ENCODE data around the gene ST8SIA2. TPM values are rescaled to one million over a fixed set of nuclear protein-coding genes. Genes with fewer than 3 reads are reported as not detected.

ST8SIA2 gene
- total RNA-seq, 4 donors from 2014 or later = not detected

DNA sequence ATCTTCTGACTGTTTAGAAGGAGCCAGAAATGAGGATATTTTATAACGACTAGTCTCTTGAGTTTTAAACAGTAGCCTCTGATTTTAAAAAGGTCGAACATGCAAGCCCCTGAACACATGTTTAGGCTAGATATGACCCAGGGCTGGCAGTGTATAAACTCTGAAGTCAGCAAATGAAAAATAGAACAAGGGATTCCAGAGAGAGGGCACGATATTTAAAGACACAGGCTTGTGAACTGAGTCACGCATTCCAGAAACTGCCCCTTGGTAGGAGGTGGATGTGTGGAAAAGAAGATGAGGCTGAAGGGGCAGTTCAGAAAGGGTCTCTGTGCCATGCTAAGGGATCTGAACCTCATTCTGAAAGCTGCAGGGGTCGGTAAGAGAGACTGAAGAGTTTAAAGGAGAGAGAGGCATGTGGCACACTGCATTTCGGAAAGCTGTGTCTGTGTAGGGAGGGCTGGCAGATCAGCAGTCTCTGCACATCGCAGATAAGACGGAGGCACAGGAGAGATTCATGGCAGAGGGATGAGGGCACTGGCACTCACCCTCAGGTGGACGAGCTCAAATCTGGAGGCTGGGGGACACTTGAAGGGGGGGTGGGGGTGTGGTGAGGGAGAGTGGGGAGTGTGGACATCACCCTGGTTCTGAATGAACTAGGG, 22.1 kb downstream of the ST8SIA2 start:
- H3K27ac ChIP-seq = no peak overlapping the region
- no peaks in the 10 kb centered on the region for H3K27me3 ChIP-seq
- no peak overlapping the region for H3K4me3 ChIP-seq
- no peaks in the 10 kb centered on the region for H3K4me1 ChIP-seq
- no peaks in the 10 kb centered on the region for H3K36me3 ChIP-seq
- no peak for DNase-seq
- TF ChIP-seq, protein P1, sequence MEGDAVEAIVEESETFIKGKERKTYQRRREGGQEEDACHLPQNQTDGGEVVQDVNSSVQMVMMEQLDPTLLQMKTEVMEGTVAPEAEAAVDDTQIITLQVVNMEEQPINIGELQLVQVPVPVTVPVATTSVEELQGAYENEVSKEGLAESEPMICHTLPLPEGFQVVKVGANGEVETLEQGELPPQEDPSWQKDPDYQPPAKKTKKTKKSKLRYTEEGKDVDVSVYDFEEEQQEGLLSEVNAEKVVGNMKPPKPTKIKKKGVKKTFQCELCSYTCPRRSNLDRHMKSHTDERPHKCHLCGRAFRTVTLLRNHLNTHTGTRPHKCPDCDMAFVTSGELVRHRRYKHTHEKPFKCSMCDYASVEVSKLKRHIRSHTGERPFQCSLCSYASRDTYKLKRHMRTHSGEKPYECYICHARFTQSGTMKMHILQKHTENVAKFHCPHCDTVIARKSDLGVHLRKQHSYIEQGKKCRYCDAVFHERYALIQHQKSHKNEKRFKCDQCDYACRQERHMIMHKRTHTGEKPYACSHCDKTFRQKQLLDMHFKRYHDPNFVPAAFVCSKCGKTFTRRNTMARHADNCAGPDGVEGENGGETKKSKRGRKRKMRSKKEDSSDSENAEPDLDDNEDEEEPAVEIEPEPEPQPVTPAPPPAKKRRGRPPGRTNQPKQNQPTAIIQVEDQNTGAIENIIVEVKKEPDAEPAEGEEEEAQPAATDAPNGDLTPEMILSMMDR (IDR thresholded peaks at IDR 0.05) = no peak
- TF ChIP-seq POLR2A (IDR thresholded peaks at IDR 0.05) = no peak
- no peaks in the 10 kb centered on the region for H3K9me3 ChIP-seq

DNA sequence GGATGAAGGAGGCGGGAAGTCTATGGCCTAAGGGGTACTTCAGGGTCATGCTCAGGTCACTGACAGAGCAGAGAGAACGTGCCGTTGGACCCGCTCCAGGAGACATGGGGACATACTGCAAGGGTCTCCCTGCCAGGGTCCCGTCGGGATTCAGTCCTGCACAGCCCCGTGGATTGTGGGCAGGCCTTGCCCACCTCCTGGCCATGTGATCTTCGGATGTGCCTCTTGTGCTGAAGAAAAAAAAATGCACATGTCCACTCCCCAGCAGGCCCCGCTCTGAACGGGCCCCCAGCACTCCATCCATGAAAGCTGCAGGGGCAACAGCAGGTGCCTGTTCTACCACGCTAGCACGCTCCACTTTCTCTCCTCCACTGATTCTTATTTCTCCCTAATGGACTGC, 22.9 kb downstream of the ST8SIA2 start:
- Histone ChIP-seq H3K27ac (no peak overlapping the region), H3K4me3 (no peak overlapping the region), H3K4me1 (no peaks in the 10 kb centered on the region), H3K36me3 (no peaks in the 10 kb centered on the region), H3K27me3 (no peaks in the 10 kb centered on the region), H3K9me3 (no peaks in the 10 kb centered on the region)
- TF ChIP-seq POLR2A (IDR thresholded peaks at IDR 0.05) = no peak
- TF ChIP-seq, protein P1 (IDR thresholded peaks at IDR 0.05) = no peak
- no peak for DNase-seq

DNA sequence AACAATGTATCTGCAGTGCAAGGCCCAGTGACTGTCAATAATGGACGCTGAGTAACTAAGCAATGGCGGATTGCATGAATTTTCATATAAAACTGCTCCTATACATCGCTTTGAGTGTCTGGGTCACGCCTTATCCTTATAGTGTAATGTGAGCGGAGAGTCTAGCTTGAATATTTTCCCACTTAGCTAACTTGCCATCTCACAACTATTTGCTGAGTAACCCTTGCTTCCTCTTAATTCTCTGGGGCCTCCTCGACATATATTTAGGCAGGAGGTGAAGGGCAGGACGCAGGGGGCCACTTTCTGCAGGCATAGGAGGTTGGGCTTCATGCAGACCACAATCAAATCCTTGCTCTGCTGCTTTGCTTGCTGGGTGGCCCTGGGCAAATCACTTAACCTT, 24.0 kb downstream of the ST8SIA2 start:
- Histone ChIP-seq H3K4me1 (no peaks in the 10 kb centered on the region), H3K27ac (no peak overlapping the region), H3K9me3 (no peaks in the 10 kb centered on the region), H3K4me3 (no peak overlapping the region), H3K27me3 (no peaks in the 10 kb centered on the region), H3K36me3 (no peaks in the 10 kb centered on the region)
- DNase-seq = no peak
- TF ChIP-seq, protein P1 (IDR thresholded peaks at IDR 0.05) = no peak
- no peak for TF ChIP-seq POLR2A (IDR thresholded peaks at IDR 0.05)

DNA sequence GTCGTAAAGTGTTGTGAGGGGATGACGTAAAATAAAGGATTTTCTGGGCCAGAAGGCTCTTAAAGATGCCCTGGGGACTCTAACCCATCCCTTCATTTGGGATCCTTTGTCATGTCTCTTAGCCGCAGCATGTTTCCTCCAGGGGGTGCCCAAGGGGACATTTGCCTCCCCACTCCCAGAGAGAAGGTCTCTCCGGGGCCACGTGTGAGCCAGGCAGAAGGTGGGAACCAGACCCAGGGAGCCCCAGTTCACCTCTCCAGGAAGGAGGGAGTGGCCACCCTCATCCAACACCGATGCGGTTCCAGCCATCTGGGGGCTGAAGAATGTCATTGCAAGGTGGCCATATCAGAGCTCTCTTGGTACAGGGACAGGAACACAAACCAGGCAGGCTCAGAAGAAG, 25.2 kb downstream of the ST8SIA2 start:
- no peak for DNase-seq
- Histone ChIP-seq H3K27ac (no peak overlapping the region), H3K36me3 (no peaks in the 10 kb centered on the region), H3K9me3 (no peaks in the 10 kb centered on the region), H3K27me3 (no peaks in the 10 kb centered on the region), H3K4me3 (no peak overlapping the region), H3K4me1 (no peaks in the 10 kb centered on the region)
- TF ChIP-seq, protein P1 (IDR thresholded peaks at IDR 0.05) = no peak
- TF ChIP-seq POLR2A (IDR thresholded peaks at IDR 0.05) = no peak

DNA sequence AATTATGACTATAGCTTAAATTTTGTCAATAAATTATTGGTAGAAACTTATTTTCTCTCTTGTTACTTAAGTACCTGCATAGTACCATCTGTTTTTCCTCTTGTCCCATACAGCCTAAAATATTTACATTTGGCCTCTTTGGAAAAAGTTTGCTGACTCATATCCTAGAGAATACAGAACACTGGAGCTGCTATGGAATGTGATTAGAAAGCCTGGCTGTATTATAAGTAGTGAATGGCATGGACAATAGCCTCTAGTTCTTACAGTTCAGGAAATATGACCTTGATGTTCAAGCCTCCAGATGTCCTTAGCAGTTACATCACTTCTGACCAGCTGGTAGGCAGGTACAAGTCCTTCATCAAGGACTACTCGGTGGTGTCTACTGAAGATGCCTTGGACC, 28.3 kb downstream of the ST8SIA2 start:
- Histone ChIP-seq H3K36me3 (no peaks in the 10 kb centered on the region), H3K27ac (no peak overlapping the region), H3K9me3 (no peaks in the 10 kb centered on the region), H3K4me1 (no peaks in the 10 kb centered on the region), H3K27me3 (no peaks in the 10 kb centered on the region), H3K4me3 (no peak overlapping the region)
- TF ChIP-seq POLR2A (IDR thresholded peaks at IDR 0.05) = no peak
- TF ChIP-seq, protein P1 (IDR thresholded peaks at IDR 0.05) = no peak
- DNase-seq = no peak

Measured in Peyer's patch (tissue), 4 donors.